HepG2 (cell line): Measurements from ENCODE around the gene OR6B1. TPM values are rescaled to one million over a fixed set of nuclear protein-coding genes. Genes with fewer than 3 reads are reported as not detected.

ENCODE experiments used
- ATAC-seq: fragments of 200-7000 bp; cut with Tn5 transposase; 3 replicates; pipeline ENCODE4 v1.9.1; 2020; ENCODE audit warnings: mild to moderate bottlenecking, moderate library complexity
- BruUV-seq: library from RNA; stranded (reverse); fragments of 400-500 nt; replicated peaks from 2 replicates; lab custom pipeline; 2021; lab: Mats Ljungman, UMichigan
- CTCF ChIA-PET: fragments of 300-600 bp; formaldehyde crosslinking; extraction: SDS; loops from one replicate; lab custom pipeline; 2021; ENCODE audit warnings: low total read pairs, inconsistent platforms, low intra/inter-chr PET ratio; lab: Yijun Ruan, JAX
- POLR2A ChIA-PET: fragments of 350-600 bp; sonication (Branson Sonifier 250); formaldehyde crosslinking; loops from one replicate; lab custom pipeline; 2020; ENCODE audit warnings: antibody characterized with exemption, inconsistent platforms; lab: Yijun Ruan, JAX
- DNase-seq: peaks from one replicate; pipeline ENCODE4 v3.0.0-alpha.2; 2015; ENCODE audit warnings: low spot score
- FAIRE-seq: peaks from 3 replicates; lab custom pipeline; 2011; peaks lifted over from hg19 to GRCh38; lab: Jason Lieb, UNC
- H2AFZ ChIP-seq: one replicate; pipeline ENCODE4 v1.6.1; 2011; ENCODE audit warnings: low read length, inconsistent platforms
- H3K27ac ChIP-seq: fragments of 300-600 bp; 3 replicates; pipeline ENCODE4 v1.8.0; 2011; ENCODE audit warnings: mixed run types, mild to moderate bottlenecking, mixed read lengths, low read length, inconsistent platforms; ENCODE audit not compliant: insufficient read depth; ENCODE audit errors: extremely low read length
- H3K27me3 ChIP-seq, 2 experiments: fragments of 200-600 bp in 1 of 2; 2 replicates in 1 of 2; 3 replicates in 1 of 2; pipeline versions ENCODE4 v1.6.0 to v1.8.0; 2011; ENCODE audit warnings: low read length in 2 of 2, mild to moderate bottlenecking in 2 of 2, moderate library complexity in 2 of 2, inconsistent platforms in 1 of 2; ENCODE audit not compliant: insufficient read depth in 2 of 2, control insufficient read depth in 1 of 2
- H3K36me3 ChIP-seq, 2 experiments: fragments of 200-600 bp in 1 of 2; replicated peaks in 1 of 2; 2 replicates in 1 of 2; 3 replicates in 1 of 2; pipeline versions ENCODE4 v1.5.1 to v1.8.0; 2011; ENCODE audit warnings: low read length in 2 of 2, inconsistent platforms in 1 of 2; ENCODE audit not compliant: insufficient read depth in 2 of 2, control insufficient read depth in 1 of 2
- H3K4me1 ChIP-seq: 2 replicates; pipeline ENCODE4 v1.5.1; 2012; ENCODE audit warnings: low read length, inconsistent platforms; ENCODE audit not compliant: insufficient read depth
- H3K4me2 ChIP-seq: 2 replicates; pipeline ENCODE4 v1.6.0; 2011; ENCODE audit warnings: low read depth, low read length, inconsistent platforms
- H3K4me3 ChIP-seq, 3 experiments: fragments of 200-600 bp in 1 of 3; sonication (generic), shearing (Covaris generic) in 1 of 3; replicated peaks in 1 of 3; 2 replicates each; pipeline ENCODE4 v1.5.1; 2011 to 2016; ENCODE audit warnings: low read length in 3 of 3, inconsistent platforms in 2 of 3, low read depth in 2 of 3, mild to moderate bottlenecking in 2 of 3, control low read depth in 1 of 3, mixed read lengths in 1 of 3; ENCODE audit not compliant: insufficient read depth in 1 of 3
- H3K79me2 ChIP-seq: one replicate; pipeline ENCODE4 v1.6.1; 2011; ENCODE audit warnings: low read length, inconsistent platforms; ENCODE audit not compliant: insufficient read depth
- H3K9ac ChIP-seq: 2 replicates; pipeline ENCODE4 v1.6.0; 2011; ENCODE audit warnings: mild to moderate bottlenecking, low read depth, low read length, inconsistent platforms; ENCODE audit not compliant: insufficient read depth
- H3K9me3 ChIP-seq: 2 replicates; pipeline ENCODE4 v1.5.1; 2012; ENCODE audit warnings: mild to moderate bottlenecking, low read length
- H4K20me1 ChIP-seq: 2 replicates; pipeline ENCODE4 v1.6.0; 2011; ENCODE audit warnings: inconsistent platforms, mild to moderate bottlenecking, low read length, moderate library complexity; ENCODE audit not compliant: insufficient read depth
- BRF2 ChIP-seq: sonication (generic); formaldehyde crosslinking; IDR thresholded peaks from 2 replicates; pipeline ENCODE4 v1.8.1; 2022; ENCODE audit warnings: mild to moderate bottlenecking, missing genetic modification reagents
- CBX1 ChIP-seq: IDR thresholded peaks from one replicate; pipeline ENCODE4 v1.6.1; 2016; ENCODE audit warnings: antibody characterized with exemption, low read depth
- FOXM1 ChIP-seq: sonication (generic); formaldehyde crosslinking; IDR thresholded peaks from 2 replicates; pipeline ENCODE4 v1.5.0; 2020; ENCODE audit warnings: missing genetic modification reagents
- GABPB1 ChIP-seq: IDR thresholded peaks from 2 replicates; pipeline ENCODE4 v1.6.1; 2016; ENCODE audit warnings: mild to moderate bottlenecking, missing genetic modification reagents, moderate library complexity, missing compliant biosample characterization
- KDM4B ChIP-seq: sonication (generic); formaldehyde crosslinking; IDR thresholded peaks from 2 replicates; pipeline ENCODE4 v1.4.0; 2020; ENCODE audit warnings: missing genetic modification reagents
- MZF1 ChIP-seq: sonication (generic); formaldehyde crosslinking; IDR thresholded peaks from 2 replicates; pipeline ENCODE4 v1.8.1; 2023; ENCODE audit warnings: mild to moderate bottlenecking, missing genetic modification reagents, borderline replicate concordance
- RAD21 ChIP-seq: fragments of 450-650 bp; formaldehyde crosslinking; IDR thresholded peaks from 2 replicates; pipeline ENCODE4 v1.5.0; 2020; ENCODE audit warnings: mild to moderate bottlenecking
- SIX4 ChIP-seq: sonication (generic); formaldehyde crosslinking; IDR thresholded peaks from 2 replicates; pipeline ENCODE4 v1.4.0; 2020; ENCODE audit warnings: missing genetic modification reagents
- SMAD1 ChIP-seq: sonication (generic); formaldehyde crosslinking; IDR thresholded peaks from 2 replicates; pipeline ENCODE4 v1.4.0; 2020; ENCODE audit warnings: missing genetic modification reagents, low read depth, mild to moderate bottlenecking, borderline replicate concordance
- ZNF713 ChIP-seq: sonication (generic); formaldehyde crosslinking; IDR thresholded peaks from 2 replicates; pipeline ENCODE4 v1.4.0; 2020; ENCODE audit warnings: mild to moderate bottlenecking, missing genetic modification reagents
- ZNF841 ChIP-seq: sonication (generic); formaldehyde crosslinking; IDR thresholded peaks from 2 replicates; pipeline ENCODE4 v1.8.1; 2023; ENCODE audit warnings: missing genetic modification reagents, borderline replicate concordance
- ZNF879 ChIP-seq: sonication (generic); formaldehyde crosslinking; IDR thresholded peaks from 2 replicates; pipeline ENCODE4 v1.8.1; 2023; ENCODE audit warnings: missing genetic modification reagents
- in situ Hi-C: cut with HindIII; loops from 2 replicates; pipeline ENCODE4 v1.10.0; 2017; ENCODE audit warnings: low pct_unique_long_range_greater_than_20kb; ENCODE audit not compliant: extremely low pct_ligation_motif_present
- intact Hi-C: fragments of 100-400 bp; cut with micrococcal nuclease; formaldehyde crosslinking; loops from one replicate; pipeline ENCODE4 v1.10.0; 2022; ENCODE audit not compliant: unreplicated experiment
- polyA plus RNA-seq, 8 experiments: library from polyadenylated mRNA; depleted of rRNA in 3 of 8; stranded (reverse) in 7 of 8; unstranded in 1 of 8; fragments of >200 nt; fragmentation: Illumina TruSeq in 4 of 8; extraction: Trizol in 4 of 8; gene quantifications; 2 replicates each; pipeline versions ENCODE4 v1.2.1 to v1.2.3, GENCODE V29; 2011 to 2016; ENCODE audit warnings: low read depth in 4 of 8, missing spikeins in 1 of 8, mixed read lengths in 1 of 8; ENCODE audit not compliant: insufficient read depth in 1 of 8
- total RNA-seq, 5 experiments: library from RNA; depleted of rRNA; stranded (reverse); fragments of >200 nt; fragmentation: Illumina TruSeq; extraction: Trizol; gene quantifications; 2 replicates each; pipeline ENCODE4 v1.2.3, GENCODE V29; 2016; ENCODE audit warnings: low read depth in 1 of 5
- TF ChIP-seq, protein P1 (sequence below): sonication (generic); formaldehyde crosslinking; IDR thresholded peaks from 2 replicates; pipeline ENCODE4 v1.4.0; 2020; ENCODE audit warnings: missing genetic modification reagents, low read depth, mild to moderate bottlenecking, borderline replicate concordance
- TF ChIP-seq, protein P2 (sequence below): sonication (generic); formaldehyde crosslinking; IDR thresholded peaks from 2 replicates; pipeline ENCODE4 v1.5.0; 2020; ENCODE audit warnings: missing genetic modification reagents, mild to moderate bottlenecking, borderline replicate concordance
- TF ChIP-seq, protein P3 (sequence below): sonication (generic); formaldehyde crosslinking; IDR thresholded peaks from 2 replicates; pipeline ENCODE4 v1.5.0; 2020; ENCODE audit warnings: mild to moderate bottlenecking, missing genetic modification reagents
- TF ChIP-seq, protein P4 (sequence below): sonication (generic); formaldehyde crosslinking; IDR thresholded peaks from 2 replicates; pipeline ENCODE4 v1.4.0; 2020; ENCODE audit warnings: missing genetic modification reagents
- TF ChIP-seq, protein P5 (sequence below): sonication (generic); formaldehyde crosslinking; IDR thresholded peaks from 2 replicates; pipeline ENCODE4 v1.5.0; 2020; ENCODE audit warnings: mild to moderate bottlenecking, missing genetic modification reagents, borderline replicate concordance
- TF ChIP-seq, protein P6 (sequence below): sonication (generic); formaldehyde crosslinking; IDR thresholded peaks from 2 replicates; pipeline ENCODE4 v1.4.0; 2020; ENCODE audit warnings: mild to moderate bottlenecking, low read depth, missing genetic modification reagents

OR6B1 gene
- total and polyA plus RNA-seq, 2 of the 13 experiments (the other 11 are each of a cell fraction or from before 2014, with no cell fraction given): 0.18 TPM; not detected in 1

DNA sequence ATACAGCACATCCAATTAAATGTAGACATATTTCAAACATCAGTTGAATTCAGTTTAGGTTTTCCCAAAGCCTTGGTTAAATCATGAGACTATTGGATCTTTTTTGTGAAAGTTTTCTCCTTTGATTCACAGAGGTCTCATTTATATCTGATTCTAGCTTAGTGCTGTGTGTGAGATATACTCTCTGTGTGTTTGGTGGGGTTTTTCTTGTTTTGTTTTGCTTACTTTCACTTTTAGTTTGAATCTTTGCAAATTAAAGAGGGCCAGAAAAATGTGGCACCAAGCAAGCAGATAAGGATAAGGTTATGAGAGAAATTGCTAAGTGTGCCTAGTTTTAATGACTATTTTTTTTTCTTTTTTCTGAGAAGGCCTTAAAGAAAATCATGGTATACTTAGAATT, 12.6 kb upstream of the OR6B1 start:
- no peaks in the 10 kb centered on the region for H3K4me1 ChIP-seq
- H3K36me3 ChIP-seq: no peaks in the 10 kb centered on the region
- no peak for FAIRE-seq
- in situ Hi-C loops: no loop called here
- H3K9me3 ChIP-seq: peaks cover 4% of the 10 kb centered on the region; the same call in 1 of the 2 replicates
- no peak for ATAC-seq
- ChIA-PET CTCF (no interaction called here), POLR2A (no interaction called here)
- intact Hi-C loops: no loop called here
- no peak overlapping the region for H3K4me3 ChIP-seq
- DNase-seq: no peak
- no peak overlapping the region for H3K27ac ChIP-seq
- H3K4me2 ChIP-seq: no peak overlapping the region
- no peak overlapping the region for H3K9ac ChIP-seq
- BruUV-seq: no TSS peak
- H4K20me1 ChIP-seq: no peaks in the 10 kb centered on the region
- H2AFZ ChIP-seq: no peak overlapping the region
- H3K27me3 ChIP-seq: no peaks in the 10 kb centered on the region
- no peaks in the 10 kb centered on the region for H3K79me2 ChIP-seq
- TF ChIP-seq SMAD1 (CRISPR knock-in tag) (no peak), ZNF713 (CRISPR knock-in tag) (no peak), KDM4B (CRISPR knock-in tag) (no peak), RAD21 (CRISPR knock-in tag) (no peak), CBX1 (no peak), ZNF879 (CRISPR knock-in tag) (no peak), SIX4 (CRISPR knock-in tag) (no peak), MZF1 (CRISPR knock-in tag) (no peak), BRF2 (CRISPR knock-in tag) (no peak), GABPB1 (no peak), FOXM1 (CRISPR knock-in tag) (no peak), ZNF841 (CRISPR knock-in tag) (no peak)
- TF ChIP-seq, protein P1, sequence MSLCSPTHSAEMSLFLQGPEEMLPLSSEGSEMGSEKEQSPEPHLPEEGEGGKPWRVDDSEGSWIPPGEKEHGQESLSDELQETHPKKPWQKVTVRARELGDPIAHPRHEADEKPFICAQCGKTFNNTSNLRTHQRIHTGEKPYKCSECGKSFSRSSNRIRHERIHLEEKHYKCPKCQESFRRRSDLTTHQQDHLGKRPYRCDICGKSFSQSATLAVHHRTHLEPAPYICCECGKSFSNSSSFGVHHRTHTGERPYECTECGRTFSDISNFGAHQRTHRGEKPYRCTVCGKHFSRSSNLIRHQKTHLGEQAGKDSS (CRISPR knock-in tag): no peak
- TF ChIP-seq, protein P2, sequence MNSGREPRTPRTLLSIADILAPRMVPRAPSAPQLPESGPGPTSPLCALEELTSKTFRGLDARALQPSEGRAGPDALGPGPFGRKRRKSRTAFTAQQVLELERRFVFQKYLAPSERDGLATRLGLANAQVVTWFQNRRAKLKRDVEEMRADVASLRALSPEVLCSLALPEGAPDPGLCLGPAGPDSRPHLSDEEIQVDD (CRISPR knock-in tag): no peak
- TF ChIP-seq, protein P3, sequence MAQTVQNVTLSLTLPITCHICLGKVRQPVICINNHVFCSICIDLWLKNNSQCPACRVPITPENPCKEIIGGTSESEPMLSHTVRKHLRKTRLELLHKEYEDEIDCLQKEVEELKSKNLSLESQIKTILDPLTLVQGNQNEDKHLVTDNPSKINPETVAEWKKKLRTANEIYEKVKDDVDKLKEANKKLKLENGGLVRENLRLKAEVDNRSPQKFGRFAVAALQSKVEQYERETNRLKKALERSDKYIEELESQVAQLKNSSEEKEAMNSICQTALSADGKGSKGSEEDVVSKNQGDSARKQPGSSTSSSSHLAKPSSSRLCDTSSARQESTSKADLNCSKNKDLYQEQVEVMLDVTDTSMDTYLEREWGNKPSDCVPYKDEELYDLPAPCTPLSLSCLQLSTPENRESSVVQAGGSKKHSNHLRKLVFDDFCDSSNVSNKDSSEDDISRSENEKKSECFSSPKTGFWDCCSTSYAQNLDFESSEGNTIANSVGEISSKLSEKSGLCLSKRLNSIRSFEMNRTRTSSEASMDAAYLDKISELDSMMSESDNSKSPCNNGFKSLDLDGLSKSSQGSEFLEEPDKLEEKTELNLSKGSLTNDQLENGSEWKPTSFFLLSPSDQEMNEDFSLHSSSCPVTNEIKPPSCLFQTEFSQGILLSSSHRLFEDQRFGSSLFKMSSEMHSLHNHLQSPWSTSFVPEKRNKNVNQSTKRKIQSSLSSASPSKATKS (CRISPR knock-in tag): no peak
- TF ChIP-seq, protein P4, sequence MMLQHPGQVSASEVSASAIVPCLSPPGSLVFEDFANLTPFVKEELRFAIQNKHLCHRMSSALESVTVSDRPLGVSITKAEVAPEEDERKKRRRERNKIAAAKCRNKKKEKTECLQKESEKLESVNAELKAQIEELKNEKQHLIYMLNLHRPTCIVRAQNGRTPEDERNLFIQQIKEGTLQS (CRISPR knock-in tag): no peak
- TF ChIP-seq, protein P5, sequence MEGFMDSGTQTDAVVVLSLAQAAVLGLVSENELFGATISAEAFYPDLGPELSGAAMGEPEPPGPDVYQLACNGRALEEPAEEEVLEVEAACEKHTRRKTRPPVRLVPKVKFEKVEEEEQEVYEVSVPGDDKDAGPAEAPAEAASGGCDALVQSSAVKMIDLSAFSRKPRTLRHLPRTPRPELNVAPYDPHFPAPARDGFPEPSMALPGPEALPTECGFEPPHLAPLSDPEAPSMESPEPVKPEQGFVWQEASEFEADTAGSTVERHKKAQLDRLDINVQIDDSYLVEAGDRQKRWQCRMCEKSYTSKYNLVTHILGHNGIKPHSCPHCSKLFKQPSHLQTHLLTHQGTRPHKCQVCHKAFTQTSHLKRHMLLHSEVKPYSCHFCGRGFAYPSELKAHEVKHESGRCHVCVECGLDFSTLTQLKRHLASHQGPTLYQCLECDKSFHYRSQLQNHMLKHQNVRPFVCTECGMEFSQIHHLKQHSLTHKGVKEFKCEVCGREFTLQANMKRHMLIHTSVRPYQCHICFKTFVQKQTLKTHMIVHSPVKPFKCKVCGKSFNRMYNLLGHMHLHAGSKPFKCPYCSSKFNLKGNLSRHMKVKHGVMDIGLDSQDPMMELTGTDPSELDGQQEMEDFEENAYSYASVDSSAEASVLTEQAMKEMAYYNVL (CRISPR knock-in tag): no peak
- TF ChIP-seq, protein P6, sequence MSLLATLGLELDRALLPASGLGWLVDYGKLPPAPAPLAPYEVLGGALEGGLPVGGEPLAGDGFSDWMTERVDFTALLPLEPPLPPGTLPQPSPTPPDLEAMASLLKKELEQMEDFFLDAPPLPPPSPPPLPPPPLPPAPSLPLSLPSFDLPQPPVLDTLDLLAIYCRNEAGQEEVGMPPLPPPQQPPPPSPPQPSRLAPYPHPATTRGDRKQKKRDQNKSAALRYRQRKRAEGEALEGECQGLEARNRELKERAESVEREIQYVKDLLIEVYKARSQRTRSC (CRISPR knock-in tag): no peak
